Measurements from ENCODE around the gene RYR2. TPM values are rescaled to one million over a fixed set of nuclear protein-coding genes. Genes with fewer than 3 reads are reported as not detected.

RYR2 gene
- total RNA-seq, 1 experiment from 2014 or later = 3.4 TPM

DNA sequence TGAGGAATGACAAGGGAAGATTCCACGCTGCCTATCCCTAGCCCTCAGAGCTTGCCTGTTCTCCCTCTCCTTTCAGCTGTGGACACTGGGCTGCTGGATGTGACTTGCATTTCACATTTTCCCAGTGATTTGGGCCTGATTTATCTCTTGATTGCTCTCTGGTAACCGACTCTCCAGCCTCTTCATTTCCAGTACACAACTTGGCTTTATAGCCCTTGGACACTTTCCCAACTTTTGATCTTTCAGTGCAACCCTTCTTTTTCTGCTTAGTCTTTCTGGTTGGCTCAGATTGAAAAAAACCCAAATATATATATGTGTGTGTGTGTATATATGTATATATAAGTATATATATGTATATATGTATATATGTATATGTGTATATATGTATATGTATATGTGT, 138.3 kb downstream of the RYR2 start:
- DNase-seq = no peak
- no peak overlapping the region for H3K56ac ChIP-seq (ENCODE audit: insufficient read length, low read depth, low read length)
- H3K4me2 ChIP-seq (ENCODE audit: insufficient read depth, insufficient read length, low read length) = no peak overlapping the region
- peaks cover 4% of the 10 kb centered on the region; the same call in 1 of the 2 replicates for H3K4me1 ChIP-seq (ENCODE audit: insufficient read depth, low read length)
- no peak overlapping the region for H4K91ac ChIP-seq (ENCODE audit: insufficient read length, low read depth, low read length)
- H3K4me1 Mint-ChIP-seq = peaks cover 18 to 21% of the 10 kb centered on the region in 2 experiments
- no peak overlapping the region for H3K23ac ChIP-seq (ENCODE audit: insufficient read length, low read depth, low read length)
- H3T11ph ChIP-seq (ENCODE audit: low read length) = no peak overlapping the region
- no peaks in the 10 kb centered on the region for H3K9me3 Mint-ChIP-seq
- no peaks in the 10 kb centered on the region for H4K20me1 ChIP-seq (ENCODE audit: control insufficient read depth, insufficient read depth, insufficient read length)
- no peak overlapping the region for H3K27ac ChIP-seq (ENCODE audit: insufficient read length, low read depth, low read length)
- no peak overlapping the region for H4K8ac ChIP-seq (replicated peaks; ENCODE audit: insufficient read length, low read depth, low read length)
- H3K9me3 ChIP-seq (ENCODE audit: control insufficient read depth, low read depth, low read length) = no peaks in the 10 kb centered on the region
- H4K5ac ChIP-seq (ENCODE audit: insufficient read length, low read depth, low read length) = no peak overlapping the region
- H2AK5ac ChIP-seq (ENCODE audit: insufficient read length, low read length) = no peak overlapping the region
- no CpG with 5 or more reads among the region's 2 CpGs for WGBS (ENCODE audit: extremely low coverage, insufficient read length, low lambda C conversion rate)
- H3K4ac ChIP-seq (ENCODE audit: low read depth, low read length) = no peak overlapping the region
- H3K79me2 ChIP-seq (ENCODE audit: insufficient read depth, low read length) = no peaks in the 10 kb centered on the region; the same call in 1 of the 2 replicates
- H3K9ac ChIP-seq (ENCODE audit: extremely low read depth, insufficient read length, low read length) = no peak overlapping the region
- no peak overlapping the region for H2BK20ac ChIP-seq (ENCODE audit: low read depth, low read length, poor library complexity, severe bottlenecking)
- no peak overlapping the region for H2BK120ac ChIP-seq (ENCODE audit: low read depth, low read length, poor library complexity, severe bottlenecking)
- H3K27ac Mint-ChIP-seq = peak overlapping the region in 2 of 3 experiments; percentile 7 to 24; a peak in 1 of 7 replicates
- no peak overlapping the region for H2AFZ ChIP-seq (ENCODE audit: low read length)
- no peak overlapping the region for H2BK5ac ChIP-seq (ENCODE audit: insufficient read length, low read length)
- no peaks in the 10 kb centered on the region for H3K79me1 ChIP-seq (ENCODE audit: insufficient read depth, low read depth, low read length, poor library complexity, severe bottlenecking)
- TF ChIP-seq CTCF (conservative IDR thresholded peaks at IDR 0.05) = no peak
- H3K23me2 ChIP-seq (ENCODE audit: insufficient read length, low read depth, low read length, poor library complexity, severe bottlenecking) = no peaks in the 10 kb centered on the region
- H2BK12ac ChIP-seq (ENCODE audit: insufficient read length, low read depth, low read length) = no peak overlapping the region
- no peak overlapping the region for H3K14ac ChIP-seq (ENCODE audit: insufficient read depth, low read length)
- no peak overlapping the region for H2BK15ac ChIP-seq (ENCODE audit: low read depth, low read length)
- no peak overlapping the region for H3K18ac ChIP-seq (ENCODE audit: insufficient read length, low read depth, low read length)
- H3K27me3 Mint-ChIP-seq (ENCODE audit: low read depth) = no peaks in the 10 kb centered on the region
- H3K36me3 Mint-ChIP-seq (ENCODE audit: insufficient read depth in 1 of 3, low read depth in 3 of 3) = no peaks in the 10 kb centered on the region
- no peak overlapping the region for H3K4me3 Mint-ChIP-seq
- H3K27me3 ChIP-seq (ENCODE audit: insufficient read depth, low read length) = no peaks in the 10 kb centered on the region
